ENCODE data around the gene PIK3C2G. TPM values are rescaled to one million over a fixed set of nuclear protein-coding genes. Genes with fewer than 3 reads are reported as not detected.

The PIK3C2G gene
- total RNA-seq, 3 donors from 2014 or later, result 0.23 to 0.43 (median 0.32) TPM

- no peaks in the 10 kb centered on the region for H3K9me3 ChIP-seq
- no peak overlapping the region for H3K4me3 ChIP-seq
- no peaks in the 10 kb centered on the region for H3K4me1 ChIP-seq (ENCODE audit: low read depth)
- no peak for DNase-seq
- H3K36me3 ChIP-seq (ENCODE audit: low read depth), result no peaks in the 10 kb centered on the region
- ATAC-seq, result no peak
- intact Hi-C loops (cut with DNase I, micrococcal nuclease), result no loop called here
- TF ChIP-seq, protein P1, sequence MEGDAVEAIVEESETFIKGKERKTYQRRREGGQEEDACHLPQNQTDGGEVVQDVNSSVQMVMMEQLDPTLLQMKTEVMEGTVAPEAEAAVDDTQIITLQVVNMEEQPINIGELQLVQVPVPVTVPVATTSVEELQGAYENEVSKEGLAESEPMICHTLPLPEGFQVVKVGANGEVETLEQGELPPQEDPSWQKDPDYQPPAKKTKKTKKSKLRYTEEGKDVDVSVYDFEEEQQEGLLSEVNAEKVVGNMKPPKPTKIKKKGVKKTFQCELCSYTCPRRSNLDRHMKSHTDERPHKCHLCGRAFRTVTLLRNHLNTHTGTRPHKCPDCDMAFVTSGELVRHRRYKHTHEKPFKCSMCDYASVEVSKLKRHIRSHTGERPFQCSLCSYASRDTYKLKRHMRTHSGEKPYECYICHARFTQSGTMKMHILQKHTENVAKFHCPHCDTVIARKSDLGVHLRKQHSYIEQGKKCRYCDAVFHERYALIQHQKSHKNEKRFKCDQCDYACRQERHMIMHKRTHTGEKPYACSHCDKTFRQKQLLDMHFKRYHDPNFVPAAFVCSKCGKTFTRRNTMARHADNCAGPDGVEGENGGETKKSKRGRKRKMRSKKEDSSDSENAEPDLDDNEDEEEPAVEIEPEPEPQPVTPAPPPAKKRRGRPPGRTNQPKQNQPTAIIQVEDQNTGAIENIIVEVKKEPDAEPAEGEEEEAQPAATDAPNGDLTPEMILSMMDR (IDR thresholded peaks at IDR 0.05), result no peak
Measured at GRCh38 chr12:18290386-18290785, 29.1 kb downstream of the PIK3C2G start.

DNA sequence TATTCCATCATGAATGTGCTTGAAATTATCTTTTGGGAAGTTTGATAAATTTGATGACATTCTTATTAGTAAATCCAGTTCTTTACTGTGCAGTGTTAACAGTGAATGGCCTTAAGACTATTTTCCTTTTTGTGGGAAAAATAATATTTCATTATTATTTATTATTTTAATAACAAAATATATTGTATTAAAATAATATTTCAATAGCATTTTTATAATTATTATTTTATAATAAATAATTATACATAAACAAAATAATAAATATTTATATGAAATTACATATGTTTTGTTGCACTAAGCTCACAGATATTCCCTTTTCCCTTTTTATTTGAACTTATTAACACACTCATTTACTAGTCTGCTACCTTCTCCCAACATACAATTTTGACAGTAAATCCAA, 33.6 kb downstream of the PIK3C2G start:
- intact Hi-C loops (cut with DNase I, micrococcal nuclease), result no loop called here

GRCh38 chr12:18296201-18296908, 35.0 kb downstream of the PIK3C2G start:
- Histone ChIP-seq H3K36me3 (ENCODE audit: low read depth) (no peaks in the 10 kb centered on the region), H3K9me3 (no peaks in the 10 kb centered on the region), H3K4me3 (no peak overlapping the region), H3K4me1 (ENCODE audit: low read depth) (no peaks in the 10 kb centered on the region)
- DNase-seq (no peak), ATAC-seq (no peak)
- intact Hi-C loops (cut with DNase I, micrococcal nuclease), result no loop called here
- TF ChIP-seq, protein P1 (IDR thresholded peaks at IDR 0.05), result no peak

More for the DNA sequence above, 33.6 kb downstream of the PIK3C2G start:
- TF ChIP-seq, protein P1 (IDR thresholded peaks at IDR 0.05), result no peak
- no peaks in the 10 kb centered on the region for H3K36me3 ChIP-seq (ENCODE audit: low read depth)
- DNase-seq (no peak), ATAC-seq (no peak)
- no peaks in the 10 kb centered on the region for H3K9me3 ChIP-seq
- H3K4me1 ChIP-seq (ENCODE audit: low read depth), result no peaks in the 10 kb centered on the region
- no peak overlapping the region for H3K4me3 ChIP-seq

DNA sequence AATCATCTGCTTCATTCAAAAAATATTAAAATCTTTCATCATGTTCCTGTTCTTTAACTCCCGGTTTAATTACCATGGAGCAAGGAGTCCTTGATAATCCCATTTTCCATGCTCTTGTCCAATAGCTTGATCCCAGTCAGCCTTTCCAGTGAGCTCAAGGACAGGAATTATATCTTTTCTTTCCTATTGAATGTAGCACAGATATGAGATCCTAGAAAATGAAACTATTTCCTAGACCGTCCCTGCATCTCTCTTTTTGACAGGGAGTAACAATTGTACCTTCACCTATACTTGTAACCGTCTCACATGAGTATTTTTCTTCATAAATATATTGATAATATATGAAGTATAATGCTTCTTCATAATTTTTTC, 35.6 kb downstream of the PIK3C2G start:
- H3K9me3 ChIP-seq, result no peaks in the 10 kb centered on the region
- H3K36me3 ChIP-seq (ENCODE audit: low read depth), result no peaks in the 10 kb centered on the region
- TF ChIP-seq, protein P1 (IDR thresholded peaks at IDR 0.05), result no peak
- DNase-seq, result no peak
- ATAC-seq, result no peak
- H3K4me1 ChIP-seq (ENCODE audit: low read depth), result no peaks in the 10 kb centered on the region
- H3K4me3 ChIP-seq, result no peak overlapping the region
- intact Hi-C loops (cut with DNase I, micrococcal nuclease), result no loop called here

DNA sequence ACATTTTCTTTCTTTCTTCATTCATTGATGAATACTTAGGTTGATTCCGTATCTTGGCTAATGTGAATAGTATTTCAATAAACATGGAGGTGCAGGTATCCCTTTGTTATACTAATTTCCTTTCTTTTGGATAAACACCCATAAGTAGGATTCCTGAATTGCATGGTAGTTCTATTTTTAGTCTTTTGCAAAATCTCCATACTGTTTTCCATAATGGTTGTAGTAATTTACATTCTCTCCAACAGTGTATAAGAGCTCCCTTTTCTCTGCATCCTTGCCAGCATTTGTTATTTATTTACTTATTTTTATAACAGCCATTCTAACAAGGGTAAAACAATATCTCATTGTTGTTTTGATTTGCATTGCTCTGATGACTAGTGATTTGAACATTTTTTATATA, 36.6 kb downstream of the PIK3C2G start:
- DNase-seq (no peak), ATAC-seq (no peak)
- TF ChIP-seq, protein P1 (IDR thresholded peaks at IDR 0.05), result no peak
- Histone ChIP-seq H3K4me3 (no peak overlapping the region), H3K9me3 (no peaks in the 10 kb centered on the region), H3K4me1 (ENCODE audit: low read depth) (no peaks in the 10 kb centered on the region), H3K36me3 (ENCODE audit: low read depth) (no peaks in the 10 kb centered on the region)
- intact Hi-C loops (cut with DNase I, micrococcal nuclease), result no loop called here

All from mucosa of descending colon (tissue), 3 donors.